Epidermal melanocyte (primary cell): ENCODE measurements around the gene HIPK2.

ENCODE experiments used
- DNase-seq: peaks from one replicate; pipeline ENCODE4 v3.0.0; 2011; ENCODE audit warnings: low spot score; ENCODE audit not compliant: insufficient read length

Gene HIPK2

DNA sequence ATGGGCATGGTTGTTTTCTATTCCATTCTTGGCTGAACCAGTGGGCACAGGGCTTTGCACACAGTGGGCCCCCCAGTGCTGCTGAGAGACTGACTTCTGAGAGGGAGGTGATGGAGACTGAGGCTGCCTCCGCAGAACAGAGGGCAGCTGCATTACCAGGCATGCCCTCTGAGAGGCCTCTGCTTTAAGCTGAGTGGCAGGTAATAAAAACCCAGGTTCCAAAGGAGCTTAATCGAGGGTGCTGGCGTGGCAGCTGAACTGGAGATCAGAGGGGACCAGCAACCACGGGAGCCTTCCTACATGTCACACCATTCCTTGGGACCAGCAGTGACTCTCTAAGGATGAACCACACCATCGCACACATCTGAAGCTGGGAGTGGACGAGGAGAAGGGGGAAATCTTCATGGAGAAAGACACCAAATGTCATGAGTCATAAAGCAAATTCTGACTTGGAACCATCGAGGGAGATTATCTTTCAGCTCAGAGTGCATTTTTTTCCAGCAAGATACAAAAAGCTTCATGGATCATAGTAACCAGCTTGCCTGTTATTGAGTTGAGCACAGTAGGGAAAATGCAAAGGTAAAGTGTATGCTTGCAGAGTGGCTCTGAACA lies 24.6 kb downstream of the HIPK2 start:
- DNase-seq: no peak

DNA sequence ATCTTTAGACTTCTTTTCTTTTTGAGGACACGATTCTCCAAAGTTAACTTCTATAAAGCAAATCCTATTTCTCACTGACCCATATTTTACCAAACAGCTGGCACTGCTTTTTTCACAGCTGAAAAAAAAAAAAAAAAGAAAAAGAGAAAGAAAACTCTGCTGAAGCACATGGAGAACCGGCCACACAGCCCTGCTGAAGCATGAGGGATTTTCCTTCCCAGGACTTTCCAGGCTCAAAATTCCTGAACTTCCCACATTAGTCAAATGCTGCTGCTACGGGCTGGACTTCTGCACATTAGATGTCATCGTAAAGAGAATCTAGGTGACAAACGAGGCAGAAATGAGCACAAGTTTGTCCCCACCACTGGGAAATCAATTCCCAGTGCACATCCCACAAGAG lies 25.2 kb downstream of the HIPK2 start:
- no peak for DNase-seq

DNA sequence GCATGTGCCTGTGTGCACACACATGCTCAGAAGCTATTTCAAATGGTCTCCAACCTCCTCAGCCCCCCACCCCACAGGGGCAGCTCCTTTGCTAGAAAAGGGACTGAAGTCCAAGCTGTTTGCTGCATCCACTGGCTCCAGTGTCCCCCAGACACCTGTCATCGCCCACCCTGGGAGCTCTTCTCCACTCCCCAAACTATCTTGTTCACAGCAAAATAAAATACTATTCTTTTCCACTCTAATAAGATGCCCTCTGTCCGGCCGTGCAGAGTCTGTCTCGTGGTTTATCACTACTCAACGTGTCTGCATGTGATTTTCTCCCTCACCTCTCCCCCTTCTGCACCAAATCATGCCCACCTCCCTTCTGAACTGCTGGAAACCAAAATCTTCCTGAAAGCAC lies 25.6 kb downstream of the HIPK2 start:
- DNase-seq: no peak

DNA sequence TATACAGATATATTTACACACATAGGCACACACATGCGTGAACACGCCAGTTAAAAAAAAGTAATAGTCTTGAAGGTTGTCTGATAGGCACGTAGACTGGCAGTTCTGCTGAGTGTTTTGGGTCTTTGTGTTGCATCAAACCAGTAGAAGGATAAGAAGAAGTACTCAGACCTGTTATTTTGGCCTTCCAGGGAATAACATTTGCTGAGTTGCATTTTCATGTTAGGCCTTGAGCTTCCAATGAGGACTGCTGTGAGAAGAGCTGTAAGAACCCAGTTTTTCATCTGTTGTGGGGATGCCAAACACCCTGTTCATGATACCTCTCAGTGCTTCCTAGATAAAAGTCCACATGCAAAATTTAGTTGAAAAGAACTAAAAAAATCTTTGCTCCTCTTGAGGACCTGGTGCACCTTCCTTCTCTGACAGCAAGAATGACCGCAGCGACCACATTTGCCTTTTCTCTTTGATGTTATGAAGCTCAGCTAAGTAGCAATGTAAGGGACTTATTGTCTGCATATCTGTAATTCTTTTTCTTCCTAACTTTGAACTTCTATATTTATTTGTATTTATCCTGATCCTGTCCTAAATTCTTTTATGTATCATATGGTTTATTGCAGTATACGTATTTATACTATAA lies 27.2 kb downstream of the HIPK2 start:
- no peak for DNase-seq

DNA sequence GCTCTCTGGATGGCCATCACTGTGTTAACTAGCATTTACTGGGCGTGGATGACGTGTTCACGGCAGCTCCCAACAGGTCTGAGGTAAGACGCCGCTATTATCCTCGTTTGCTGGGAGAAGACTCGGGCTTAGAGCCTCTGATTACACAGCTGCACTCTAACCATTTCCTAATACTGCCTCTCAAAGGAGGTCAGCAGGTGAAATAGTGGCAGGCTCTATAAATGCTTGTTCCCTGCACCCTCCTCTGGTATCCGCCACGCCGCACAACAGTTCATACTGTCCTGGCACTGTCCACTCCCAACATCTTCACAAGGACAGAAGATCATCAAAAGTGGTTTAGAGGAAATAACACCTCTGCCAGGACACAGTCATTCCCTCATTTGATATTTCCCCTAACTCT lies 28.3 kb downstream of the HIPK2 start:
- no peak for DNase-seq

DNA sequence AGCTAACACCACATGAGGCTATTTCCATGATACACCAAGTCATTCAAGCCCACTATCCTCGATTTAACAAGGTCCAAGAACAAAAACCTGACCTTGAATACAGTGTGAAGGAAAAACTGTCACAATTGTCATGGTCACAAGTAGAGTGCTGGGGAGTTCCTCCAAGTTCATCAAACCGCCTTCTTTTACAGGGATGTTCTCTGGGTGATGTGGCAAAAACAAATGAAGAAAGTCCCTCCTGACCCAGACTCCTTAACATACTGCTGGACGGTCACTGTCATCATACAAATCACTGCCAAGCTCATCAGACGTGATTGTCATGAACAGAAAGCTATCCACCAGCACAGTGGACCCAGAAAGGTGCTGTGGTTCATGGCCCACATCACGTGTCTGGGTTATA lies 28.9 kb downstream of the HIPK2 start:
- no peak for DNase-seq

DNA sequence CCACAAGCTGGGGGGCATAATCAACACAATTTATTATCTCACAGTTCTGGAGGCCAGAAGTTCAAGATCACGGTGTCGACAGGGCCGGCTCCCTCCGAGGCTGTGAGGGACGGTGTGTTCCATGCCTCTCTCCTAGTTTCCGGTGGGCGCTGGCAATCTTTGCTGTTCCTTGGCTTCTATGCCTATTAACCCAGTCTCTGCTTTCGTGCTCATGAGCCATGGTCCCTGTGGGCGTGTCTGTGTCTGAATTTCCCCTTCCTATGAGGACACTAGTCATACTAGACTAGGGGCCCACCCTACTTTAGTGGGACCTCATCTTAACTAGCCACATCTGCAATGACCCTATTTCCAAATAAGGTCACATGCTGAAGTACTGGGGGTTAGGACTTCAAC lies 29.4 kb downstream of the HIPK2 start:
- DNase-seq: no peak

DNA sequence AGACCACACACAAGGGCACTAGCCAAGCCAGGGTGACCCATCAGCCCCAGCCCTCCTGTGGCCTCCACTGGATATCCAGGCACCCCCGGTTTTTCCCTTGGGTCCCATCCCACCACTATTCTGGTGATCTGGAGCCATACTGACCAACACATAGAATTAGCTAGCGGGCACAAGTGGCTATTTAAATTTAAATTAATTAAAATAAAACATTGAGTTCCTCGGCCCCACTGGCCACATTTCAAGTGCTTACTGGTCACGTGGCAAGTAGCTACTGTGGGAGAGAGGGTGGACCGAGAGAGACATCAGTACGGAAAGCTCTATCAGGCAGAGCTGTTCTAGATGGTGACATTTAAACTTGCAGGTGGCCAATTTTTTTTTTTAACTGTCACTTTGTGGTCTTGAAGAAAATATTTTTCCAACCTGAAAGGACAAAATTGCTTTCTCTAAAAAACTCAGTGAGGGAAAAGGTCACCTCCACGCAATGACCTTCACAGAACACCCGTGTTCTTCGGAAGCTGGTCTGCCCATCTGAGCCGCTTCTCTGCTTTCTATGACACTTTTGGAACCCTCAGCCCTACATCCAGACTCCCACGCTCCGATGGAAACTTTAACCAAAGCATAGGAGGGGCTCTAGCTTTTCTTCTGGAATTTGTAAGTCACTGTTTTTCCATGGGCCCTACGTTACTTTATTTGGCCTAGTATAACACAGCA lies 30.0 kb downstream of the HIPK2 start:
- DNase-seq: no peak

DNA sequence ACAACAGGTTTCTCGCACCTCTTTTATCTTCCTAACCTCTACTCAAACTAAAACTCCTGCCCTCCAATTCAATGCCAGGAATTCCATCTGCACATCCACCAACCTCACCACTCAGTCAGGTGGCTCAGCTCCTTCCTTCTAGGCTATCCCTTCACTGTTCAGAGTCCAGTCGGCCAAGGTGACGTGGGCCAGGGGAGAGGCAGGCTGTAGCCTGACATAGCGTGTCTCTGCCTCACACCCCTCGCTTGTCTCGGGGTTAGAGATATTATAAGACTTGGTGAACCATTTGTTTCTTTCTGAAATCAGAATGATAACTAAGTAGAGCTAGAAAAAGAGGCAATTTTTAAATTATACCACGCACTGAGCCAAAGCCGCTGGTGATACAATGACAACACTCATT lies 31.1 kb downstream of the HIPK2 start:
- no peak for DNase-seq

DNA sequence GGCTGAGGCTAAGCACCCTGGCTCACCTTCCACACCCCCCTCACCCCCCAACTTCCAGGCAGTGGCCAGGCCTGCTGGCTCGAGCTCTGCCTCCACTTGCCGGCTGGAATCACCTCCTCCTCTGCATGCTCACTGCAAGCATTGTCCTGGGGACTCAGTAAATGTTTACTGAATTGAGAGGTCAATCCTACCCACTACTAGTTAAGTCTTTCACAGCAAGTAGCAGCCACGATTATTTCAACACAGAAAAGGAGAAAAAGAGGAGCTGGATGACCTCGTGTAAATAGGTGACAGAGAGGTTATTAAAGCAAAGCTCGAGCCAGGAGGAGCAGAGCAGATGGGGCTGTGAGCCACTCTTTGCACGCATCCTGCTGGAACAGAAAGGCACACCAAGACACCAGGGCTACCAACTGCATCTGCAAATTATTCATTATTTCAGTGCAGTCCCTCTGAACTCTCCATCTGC lies 32.1 kb downstream of the HIPK2 start:
- DNase-seq: no peak

DNA sequence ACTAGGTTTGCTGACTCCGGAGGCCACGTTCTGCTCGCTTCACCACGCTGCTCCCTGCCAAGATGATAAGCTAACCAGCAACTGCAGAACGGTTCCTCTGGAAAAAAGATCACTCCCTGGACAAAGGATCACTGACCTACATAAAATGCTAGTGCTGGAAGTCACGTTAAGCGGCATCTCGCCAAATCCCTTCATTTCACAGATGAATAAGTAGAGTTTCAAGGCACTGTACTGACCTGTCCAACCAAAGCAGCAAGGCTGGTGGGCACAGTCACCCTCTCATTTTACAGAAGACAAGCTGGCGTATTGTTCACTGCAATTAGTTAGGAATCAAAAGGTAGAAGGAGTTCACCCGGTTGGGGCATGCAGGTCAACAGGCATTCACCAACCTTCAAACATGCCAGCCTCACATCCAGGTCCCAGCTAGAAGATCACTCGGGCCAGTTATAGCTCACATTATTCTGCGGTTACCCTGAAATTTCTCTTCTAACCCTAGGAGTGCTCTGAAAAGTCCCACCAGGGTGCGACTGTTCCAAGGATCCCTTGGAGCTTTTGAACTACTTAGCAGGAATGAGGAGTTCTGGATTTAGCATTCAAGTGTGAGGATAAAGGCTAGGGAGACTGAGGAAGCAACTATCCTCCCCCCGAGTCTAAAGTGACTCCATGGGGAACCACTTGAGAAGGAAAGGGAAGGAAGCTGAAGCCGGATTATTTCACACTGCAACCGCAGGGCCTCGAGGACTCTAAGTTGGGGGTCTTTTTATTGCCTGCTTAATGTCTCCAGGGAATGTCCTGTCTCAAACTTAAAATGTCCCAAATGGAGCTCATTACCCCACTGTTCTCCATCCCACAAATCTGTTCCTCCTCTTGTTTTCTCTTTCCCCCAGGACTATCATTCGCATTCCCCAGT lies 32.8 kb downstream of the HIPK2 start:
- DNase-seq: no peak

DNA sequence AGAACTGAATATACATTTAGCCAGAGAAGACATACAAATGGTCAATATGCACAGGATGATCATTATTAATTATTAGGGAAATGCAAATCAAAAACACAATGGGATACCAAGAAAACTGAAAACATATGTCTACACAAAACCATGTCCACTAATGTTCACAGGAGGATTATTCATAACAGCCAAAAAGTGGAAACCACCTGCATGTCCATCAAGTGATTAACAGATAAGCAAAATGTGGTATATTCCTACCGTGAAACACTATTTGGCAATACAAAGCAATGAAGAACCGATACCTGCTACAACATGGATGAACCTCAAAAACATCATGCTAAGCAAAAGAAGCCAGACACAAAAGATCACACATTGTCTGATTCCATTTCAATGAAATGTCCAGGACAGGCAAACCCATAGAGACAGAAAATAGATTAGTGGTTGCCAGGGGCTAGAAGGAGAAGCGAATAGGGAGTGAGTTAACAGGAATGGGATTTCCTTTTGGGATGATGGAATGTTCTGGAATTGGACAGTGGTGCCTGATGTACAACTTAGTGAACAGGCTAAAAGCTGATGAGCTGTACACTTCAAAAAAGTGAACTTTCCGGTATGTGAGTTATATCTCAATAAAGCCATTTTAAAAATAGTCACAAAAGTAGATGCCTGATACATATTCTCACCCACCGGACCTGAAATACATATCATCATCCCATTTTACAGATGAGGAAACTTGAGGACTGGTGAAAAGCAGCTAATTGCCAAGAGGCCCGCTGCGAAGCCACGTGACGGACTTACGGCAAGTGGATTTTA lies 33.6 kb downstream of the HIPK2 start:
- no peak for DNase-seq

DNA sequence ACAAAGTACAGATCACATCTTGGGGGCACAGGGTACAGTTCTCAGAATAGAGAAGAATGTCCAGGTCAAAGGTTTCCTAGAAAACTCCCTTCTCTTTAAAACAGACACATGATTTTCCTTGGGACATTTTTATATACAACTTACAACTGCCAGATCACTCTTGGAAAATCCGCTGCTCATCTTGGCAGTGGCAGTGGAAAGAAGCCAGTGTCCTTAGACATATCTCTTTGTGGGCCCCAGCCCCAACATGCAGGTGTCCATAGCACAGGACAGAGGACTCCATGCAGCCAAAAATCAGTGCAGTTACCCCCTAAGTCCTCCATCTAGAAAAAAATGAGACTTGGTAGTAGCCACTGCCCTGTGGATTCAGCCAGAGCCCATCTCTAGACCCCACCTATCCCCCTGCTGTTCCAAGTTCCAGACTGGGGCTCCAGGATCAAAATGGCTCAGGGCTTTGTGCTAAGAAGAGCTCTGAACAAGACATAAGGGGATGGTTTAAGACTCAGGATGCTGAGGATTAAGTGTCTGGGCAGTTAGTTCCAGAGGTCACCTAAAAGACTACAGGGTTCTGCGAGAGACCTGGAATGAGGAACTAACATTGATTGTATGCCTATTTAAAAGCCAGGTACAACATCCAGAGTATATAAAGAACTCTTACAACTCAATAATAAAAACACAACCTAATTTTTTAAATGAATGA lies 34.4 kb downstream of the HIPK2 start:
- DNase-seq: no peak

DNA sequence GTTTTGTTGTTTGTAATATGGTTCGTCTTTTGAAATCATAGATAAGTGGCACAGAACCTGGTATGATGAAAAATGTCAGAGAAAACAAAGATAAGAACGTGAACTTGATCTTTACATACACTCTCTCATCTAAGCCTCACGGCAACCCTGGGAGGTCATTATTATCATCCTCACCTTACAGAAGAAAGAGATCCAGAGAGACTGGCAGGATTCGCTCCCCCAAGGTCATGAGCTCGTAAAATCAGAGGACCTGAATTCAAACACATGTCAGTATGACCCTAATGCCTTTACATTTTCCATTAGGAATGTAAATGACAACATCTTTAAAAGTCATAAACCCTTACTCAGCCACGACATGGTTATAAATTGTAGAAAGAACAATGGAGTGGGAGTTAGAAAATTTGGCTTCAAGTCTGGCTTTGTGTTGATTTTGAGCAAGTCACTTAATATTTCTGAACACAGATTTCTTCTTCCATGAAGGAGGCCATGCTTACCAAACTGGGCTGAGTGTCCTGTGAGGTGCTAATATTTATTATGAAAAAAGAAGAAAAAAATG lies 35.9 kb downstream of the HIPK2 start:
- DNase-seq: no peak

DNA sequence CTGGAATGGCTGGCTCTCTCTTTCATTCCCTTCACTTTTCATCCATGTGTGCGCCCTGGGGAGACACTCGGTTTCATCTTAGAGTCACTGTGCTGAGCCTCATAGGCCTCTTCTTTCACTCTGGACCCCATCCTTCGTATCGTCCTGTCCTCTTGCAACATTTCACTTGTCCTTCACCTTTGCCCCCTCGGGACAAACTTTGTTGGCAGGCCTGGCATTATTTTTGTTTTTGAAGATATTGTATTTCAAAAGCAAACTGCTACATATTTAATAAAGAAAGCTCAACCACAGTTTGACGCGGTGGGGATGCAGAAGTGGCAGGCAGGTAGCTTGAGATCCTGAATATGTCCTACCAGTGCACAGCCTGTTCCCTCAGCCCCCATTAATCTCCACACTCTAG lies 36.6 kb downstream of the HIPK2 start:
- DNase-seq: no peak

DNA sequence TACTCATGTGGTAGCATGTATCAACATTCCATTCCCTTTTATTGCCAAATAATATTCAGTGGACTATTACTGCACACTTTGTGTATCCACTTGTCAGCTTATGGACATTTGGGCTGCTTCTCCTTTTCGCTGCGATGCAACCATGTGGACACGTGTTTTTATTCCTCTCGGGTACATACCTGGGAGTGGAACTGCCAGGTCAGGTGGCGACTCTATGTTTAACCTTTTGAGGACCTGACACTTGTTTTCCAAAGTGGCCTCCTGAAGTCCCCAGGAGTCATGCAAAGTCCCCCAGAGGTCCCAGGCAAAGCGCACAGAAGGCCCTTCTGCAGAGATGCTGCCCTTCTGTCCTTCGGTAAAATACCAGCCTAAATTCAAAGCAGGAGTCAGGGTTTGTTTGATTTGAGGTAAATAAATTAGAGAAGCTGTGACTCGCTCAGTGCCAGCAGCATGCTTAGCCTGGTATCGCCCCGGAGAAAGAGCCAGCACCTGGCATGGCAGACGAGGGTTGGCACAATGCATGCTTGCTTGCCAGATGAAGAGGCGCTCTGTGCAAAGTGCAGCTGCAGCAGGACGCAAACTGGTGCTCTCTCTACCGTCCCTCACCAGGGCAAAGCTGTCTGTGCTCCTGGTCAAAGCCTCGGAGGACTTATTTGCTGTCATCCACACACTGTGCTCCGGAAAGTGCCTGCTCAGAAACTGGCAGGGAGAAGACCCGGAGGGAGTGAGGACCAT lies 37.8 kb downstream of the HIPK2 start:
- DNase-seq: no peak

DNA sequence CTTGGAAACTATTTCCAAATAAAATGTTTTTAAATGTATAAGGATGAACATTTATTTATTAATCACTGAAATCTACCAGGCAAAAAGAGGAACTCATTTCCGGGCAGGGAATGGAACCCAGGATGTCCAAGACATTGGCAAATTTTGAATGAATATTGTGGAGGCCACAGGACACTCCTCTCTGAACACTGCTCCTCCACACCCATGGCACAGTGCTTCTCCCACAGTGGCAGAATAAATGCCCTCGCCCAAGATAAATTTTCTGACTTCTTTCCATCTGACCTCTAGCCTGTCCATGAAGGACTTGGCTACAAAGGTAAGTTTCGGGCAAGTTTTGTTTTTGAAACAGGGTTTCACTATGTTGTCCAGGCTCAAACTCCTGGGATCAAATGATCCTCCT lies 39.0 kb downstream of the HIPK2 start:
- DNase-seq: no peak

DNA sequence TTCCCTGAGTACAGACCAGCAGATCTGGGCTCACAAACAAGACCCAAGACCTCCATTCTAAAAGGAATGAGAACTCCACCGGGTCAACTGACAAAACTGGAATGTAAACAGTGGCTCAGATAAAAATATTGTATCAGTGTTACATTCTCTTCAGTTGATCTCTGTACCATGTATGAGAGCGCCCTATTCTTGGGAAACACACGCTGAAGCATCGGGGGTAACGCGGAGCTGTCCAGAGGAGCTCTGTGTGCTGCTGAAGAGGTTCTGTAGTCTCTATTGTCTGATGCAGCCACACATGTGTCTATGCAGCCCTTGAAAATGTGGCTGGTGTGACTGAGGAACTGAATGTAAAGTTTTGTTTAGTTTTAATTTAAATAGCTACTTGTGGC lies 39.7 kb downstream of the HIPK2 start:
- no peak for DNase-seq
